Gastrocnemius medialis (tissue), 4 donors: ENCODE data around the gene TMPRSS4.

ENCODE experiments used
- POLR2A ChIP-seq, 2 donors: fragments of 450-650 bp; IDR thresholded peaks; one replicate each; pipeline ENCODE4 v1.6.1; 2017; ENCODE audit warnings: antibody characterized with exemption in 2 of 2, mild to moderate bottlenecking in 2 of 2, moderate library complexity in 2 of 2
- TF ChIP-seq, protein P1 (sequence below), 5 experiments: fragments of 450-650 bp in 3 of 5; fragments of 200-600 bp in 2 of 5; sonication (generic) in 2 of 5; IDR thresholded peaks in 4 of 5; conservative IDR thresholded peaks in 1 of 5; 1 replicate in 4 of 5; 2 replicates in 1 of 5; pipeline ENCODE4 v1.5.1; 2016 to 2019; ENCODE audit warnings: antibody characterized with exemption in 5 of 5, mild to moderate bottlenecking in 3 of 5, moderate library complexity in 3 of 5

DNA sequence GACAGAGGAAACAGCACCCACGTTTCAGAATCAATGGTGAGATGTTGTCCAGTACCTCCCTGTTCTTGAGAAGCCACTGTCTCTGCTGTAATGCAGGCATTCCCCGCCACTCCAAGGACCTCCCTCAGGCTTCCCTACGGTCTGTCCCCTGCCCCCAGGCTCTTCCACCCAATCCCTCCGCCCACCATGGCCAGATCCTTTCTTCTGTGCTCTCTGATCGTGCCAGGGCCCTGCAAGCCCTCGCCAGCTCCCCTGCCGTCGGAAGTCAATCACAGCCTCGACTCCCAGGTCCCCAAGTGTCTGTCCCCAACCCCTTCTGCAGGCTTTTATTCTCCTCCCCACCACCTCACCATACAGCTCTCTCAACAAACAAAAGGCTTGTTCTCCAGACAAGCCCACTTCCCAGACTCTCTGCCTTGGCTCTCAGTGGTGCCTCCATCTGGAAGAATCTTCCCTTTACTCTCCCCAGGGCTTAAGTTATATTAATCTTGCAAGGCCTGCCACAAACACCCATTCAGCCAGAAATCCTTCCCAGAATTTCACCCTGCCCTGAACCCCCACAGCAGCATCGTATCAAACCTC lies 62.1 kb downstream of the TMPRSS4 start:
- TF ChIP-seq, protein P1, sequence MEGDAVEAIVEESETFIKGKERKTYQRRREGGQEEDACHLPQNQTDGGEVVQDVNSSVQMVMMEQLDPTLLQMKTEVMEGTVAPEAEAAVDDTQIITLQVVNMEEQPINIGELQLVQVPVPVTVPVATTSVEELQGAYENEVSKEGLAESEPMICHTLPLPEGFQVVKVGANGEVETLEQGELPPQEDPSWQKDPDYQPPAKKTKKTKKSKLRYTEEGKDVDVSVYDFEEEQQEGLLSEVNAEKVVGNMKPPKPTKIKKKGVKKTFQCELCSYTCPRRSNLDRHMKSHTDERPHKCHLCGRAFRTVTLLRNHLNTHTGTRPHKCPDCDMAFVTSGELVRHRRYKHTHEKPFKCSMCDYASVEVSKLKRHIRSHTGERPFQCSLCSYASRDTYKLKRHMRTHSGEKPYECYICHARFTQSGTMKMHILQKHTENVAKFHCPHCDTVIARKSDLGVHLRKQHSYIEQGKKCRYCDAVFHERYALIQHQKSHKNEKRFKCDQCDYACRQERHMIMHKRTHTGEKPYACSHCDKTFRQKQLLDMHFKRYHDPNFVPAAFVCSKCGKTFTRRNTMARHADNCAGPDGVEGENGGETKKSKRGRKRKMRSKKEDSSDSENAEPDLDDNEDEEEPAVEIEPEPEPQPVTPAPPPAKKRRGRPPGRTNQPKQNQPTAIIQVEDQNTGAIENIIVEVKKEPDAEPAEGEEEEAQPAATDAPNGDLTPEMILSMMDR (IDR thresholded peaks at IDR 0.05 in 4 of 5, conservative IDR thresholded peaks at IDR 0.05 in 1 of 5) = no peak
- TF ChIP-seq POLR2A (IDR thresholded peaks at IDR 0.05) = no peak
